Ascending aorta (tissue), 2 donors: ENCODE measurements around the gene MX2. TPM values are rescaled to one million over a fixed set of nuclear protein-coding genes. Genes with fewer than 3 reads are reported as not detected.
A peak's percentile ranks its signal among the peaks of the same experiment; 100 is the strongest.

Source experiments
- DNase-seq, 2 donors: peaks; one replicate each; pipeline ENCODE4 v3.0.0-alpha.2; 2019; ENCODE audit warnings: low spot score in 2 of 2
- H3K27ac ChIP-seq, 2 donors: fragments of 200-600 bp; sonication (generic); one replicate each; pipeline ENCODE4 v1.5.1; 2016 to 2017; ENCODE audit warnings: mild to moderate bottlenecking in 1 of 2
- H3K27me3 ChIP-seq: fragments of 200-600 bp; sonication (generic); one replicate; pipeline ENCODE4 v1.5.1; 2017
- H3K36me3 ChIP-seq, 2 donors: fragments of 200-600 bp; sonication (generic); one replicate each; pipeline ENCODE4 v1.5.1; 2016
- H3K4me1 ChIP-seq, 2 donors: fragments of 200-600 bp; sonication (generic); one replicate each; pipeline ENCODE4 v1.5.1; 2016 to 2017; ENCODE audit warnings: mild to moderate bottlenecking in 1 of 2
- H3K4me3 ChIP-seq, 2 donors: fragments of 200-600 bp; sonication (generic); one replicate each; pipeline ENCODE4 v1.5.1; 2016 to 2017; ENCODE audit warnings: mild to moderate bottlenecking in 1 of 2
- H3K9me3 ChIP-seq, 2 donors: fragments of 200-600 bp; sonication (generic); one replicate each; pipeline ENCODE4 v1.5.1; 2016
- intact Hi-C: fragments of 100-400 bp; cut with DNase I; formaldehyde crosslinking; loops from one replicate; pipeline ENCODE4 v1.15.1; 2023
- total RNA-seq: library from RNA; depleted of rRNA; stranded (reverse); fragments of >200 nt; gene quantifications from one replicate; pipeline ENCODE4 v1.1.0, GENCODE V29; 2016
- TF ChIP-seq, protein P1 (sequence below), 3 experiments: fragments of 200-600 bp in 2 of 3; fragments of 450-650 bp in 1 of 3; sonication (generic) in 2 of 3; IDR thresholded peaks; one replicate each; pipeline ENCODE4 v1.5.1; 2016 to 2019; ENCODE audit warnings: antibody characterized with exemption in 3 of 3, mild to moderate bottlenecking in 1 of 3, moderate library complexity in 1 of 3

Gene MX2
- total RNA-seq, 1 donor from 2014 or later = 9.7 TPM

DNA sequence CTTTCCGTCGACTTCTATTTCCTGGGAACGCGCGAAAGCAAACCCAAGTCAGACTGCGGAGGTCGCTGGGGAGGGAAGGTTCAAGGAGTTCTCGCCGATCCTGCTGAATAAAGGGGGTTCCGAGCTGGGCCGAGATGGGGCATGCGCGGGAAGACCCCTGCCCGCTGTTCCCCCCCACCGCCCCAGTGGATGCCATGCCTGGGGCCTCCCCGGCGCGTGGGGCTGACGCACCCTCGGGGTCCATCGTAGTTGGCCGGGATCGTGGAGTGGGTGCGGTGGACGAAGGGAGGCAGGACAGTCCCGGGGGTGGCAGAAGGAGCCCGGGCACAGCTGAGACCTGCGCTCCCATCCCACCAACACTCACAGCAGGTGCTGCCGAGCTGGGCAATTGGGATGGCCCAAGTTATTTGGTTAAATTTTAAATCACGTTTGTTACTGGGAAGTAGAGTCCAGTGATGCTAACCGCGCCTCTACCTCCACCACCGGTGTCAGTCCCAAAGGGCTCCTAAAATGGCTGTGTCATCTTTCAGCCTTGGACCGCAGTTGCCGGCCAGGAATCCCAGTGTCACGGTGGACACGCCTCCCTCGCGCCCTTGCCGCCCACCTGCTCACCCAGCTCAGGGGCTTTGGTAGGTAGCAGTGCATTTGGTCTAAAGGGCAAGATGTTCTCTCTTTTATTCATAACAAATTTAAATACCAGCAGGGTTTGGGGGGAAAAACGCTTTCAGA, 65.0 kb downstream of the MX2 start:
- TF ChIP-seq, protein P1, sequence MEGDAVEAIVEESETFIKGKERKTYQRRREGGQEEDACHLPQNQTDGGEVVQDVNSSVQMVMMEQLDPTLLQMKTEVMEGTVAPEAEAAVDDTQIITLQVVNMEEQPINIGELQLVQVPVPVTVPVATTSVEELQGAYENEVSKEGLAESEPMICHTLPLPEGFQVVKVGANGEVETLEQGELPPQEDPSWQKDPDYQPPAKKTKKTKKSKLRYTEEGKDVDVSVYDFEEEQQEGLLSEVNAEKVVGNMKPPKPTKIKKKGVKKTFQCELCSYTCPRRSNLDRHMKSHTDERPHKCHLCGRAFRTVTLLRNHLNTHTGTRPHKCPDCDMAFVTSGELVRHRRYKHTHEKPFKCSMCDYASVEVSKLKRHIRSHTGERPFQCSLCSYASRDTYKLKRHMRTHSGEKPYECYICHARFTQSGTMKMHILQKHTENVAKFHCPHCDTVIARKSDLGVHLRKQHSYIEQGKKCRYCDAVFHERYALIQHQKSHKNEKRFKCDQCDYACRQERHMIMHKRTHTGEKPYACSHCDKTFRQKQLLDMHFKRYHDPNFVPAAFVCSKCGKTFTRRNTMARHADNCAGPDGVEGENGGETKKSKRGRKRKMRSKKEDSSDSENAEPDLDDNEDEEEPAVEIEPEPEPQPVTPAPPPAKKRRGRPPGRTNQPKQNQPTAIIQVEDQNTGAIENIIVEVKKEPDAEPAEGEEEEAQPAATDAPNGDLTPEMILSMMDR (IDR thresholded peaks at IDR 0.05) = no peak
- H3K27me3 ChIP-seq = no peaks in the 10 kb centered on the region
- H3K4me3 ChIP-seq = peak overlapping the region; percentile 68 to 72
- peaks cover 0 to 3% of the 10 kb centered on the region in 2 donors for H3K36me3 ChIP-seq
- peaks cover 0 to 7% of the 10 kb centered on the region in 2 donors for H3K4me1 ChIP-seq
- DNase-seq = no peak
- H3K9me3 ChIP-seq = no peaks in the 10 kb centered on the region
- H3K27ac ChIP-seq = peak overlapping the region in 1 of 2 donors; percentile 39
- intact Hi-C loops = loop anchor here (5.0 to 10.0 kb wide), 5 partner anchors 142 to 1068 kb away; partner anchors contain the start of genes BACE2 and RSPH1

DNA sequence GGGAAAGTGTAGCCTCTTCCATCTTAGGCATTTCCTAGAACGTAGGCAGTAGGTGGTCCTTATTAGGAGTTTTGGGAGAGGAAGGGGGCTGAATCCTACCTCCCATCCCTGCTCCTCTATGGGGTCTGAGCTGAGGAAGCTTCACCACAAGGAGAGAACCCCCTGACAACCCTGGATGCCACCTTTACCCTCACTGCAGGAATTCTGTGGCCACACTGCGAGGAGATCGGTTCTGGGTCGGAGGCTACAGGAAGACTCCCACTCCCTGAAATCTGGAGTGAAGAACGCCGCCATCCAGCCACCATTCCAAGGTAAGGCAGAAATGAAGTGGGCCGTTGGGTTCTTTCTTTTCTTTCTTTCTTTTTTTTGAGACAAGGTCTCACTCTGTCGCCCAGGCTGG, 65.7 kb downstream of the MX2 start:
- H3K36me3 ChIP-seq = peaks cover 5 to 10% of the 10 kb centered on the region in 2 donors
- H3K27ac ChIP-seq = no peak overlapping the region
- no peak for DNase-seq
- no peaks in the 10 kb centered on the region for H3K27me3 ChIP-seq
- H3K4me1 ChIP-seq = peaks cover 0 to 7% of the 10 kb centered on the region in 2 donors
- H3K4me3 ChIP-seq = peak overlapping the region in 1 of 2 donors; percentile 72
- intact Hi-C loops = loop anchor here (5.0 to 10.0 kb wide), 5 partner anchors 143 to 1067 kb away; partner anchors contain the start of genes BACE2 and RSPH1
- H3K9me3 ChIP-seq = no peaks in the 10 kb centered on the region
- TF ChIP-seq, protein P1 (IDR thresholded peaks at IDR 0.05) = no peak

DNA sequence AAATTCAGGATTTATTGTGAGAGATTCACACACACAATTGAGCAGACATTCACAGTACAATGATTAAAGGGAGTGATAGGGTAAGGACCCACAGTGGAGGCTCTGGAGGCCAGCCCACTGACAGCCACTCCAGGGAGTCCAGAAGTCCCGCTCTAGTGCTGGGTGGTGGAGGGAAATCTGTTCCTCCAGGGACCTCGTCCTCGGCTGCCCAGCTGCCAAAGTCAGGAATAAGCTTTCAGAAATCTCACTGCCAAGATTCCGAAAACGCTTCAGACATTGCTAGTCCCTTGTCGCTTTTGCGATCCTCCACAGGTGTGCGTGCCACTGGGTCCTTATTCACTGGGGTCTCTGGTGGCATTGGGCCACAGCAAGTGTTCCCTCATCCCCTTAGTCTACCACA, 66.5 kb downstream of the MX2 start:
- TF ChIP-seq, protein P1 (IDR thresholded peaks at IDR 0.05) = no peak
- no peak overlapping the region for H3K4me3 ChIP-seq
- no peaks in the 10 kb centered on the region for H3K27me3 ChIP-seq
- peaks cover 12 to 17% of the 10 kb centered on the region in 2 donors for H3K36me3 ChIP-seq
- intact Hi-C loops = loop anchor here (5.0 to 10.0 kb wide), 5 partner anchors 144 to 1066 kb away; partner anchors contain the start of genes BACE2 and RSPH1
- H3K27ac ChIP-seq = no peak overlapping the region
- peaks cover 0 to 7% of the 10 kb centered on the region in 2 donors for H3K4me1 ChIP-seq
- DNase-seq = no peak
- H3K9me3 ChIP-seq = no peaks in the 10 kb centered on the region

DNA sequence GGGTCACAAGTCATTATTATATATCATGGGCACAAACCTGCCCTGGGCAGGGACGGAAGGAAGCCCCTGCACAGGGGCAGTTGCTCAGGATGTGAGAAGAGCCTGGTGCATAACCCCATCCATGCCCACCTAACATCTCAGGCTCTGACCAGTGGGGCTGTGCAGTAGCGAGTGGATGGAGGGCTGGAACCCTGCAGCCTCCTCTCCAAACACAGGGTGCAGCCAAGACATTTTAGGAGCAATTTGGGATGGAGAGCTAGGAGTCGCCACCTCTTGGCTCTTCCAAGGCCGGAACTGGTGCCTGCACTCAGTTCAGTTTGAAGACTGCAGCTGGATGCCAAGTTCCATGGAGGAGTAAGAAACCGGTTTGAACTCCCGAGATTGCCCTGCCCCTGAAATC, 67.0 kb downstream of the MX2 start:
- no peaks in the 10 kb centered on the region for H3K27me3 ChIP-seq
- intact Hi-C loops = loop anchor here (5.0 to 10.0 kb wide), 5 partner anchors 144 to 1066 kb away; partner anchors contain the start of genes BACE2 and RSPH1
- no peak for DNase-seq
- H3K4me1 ChIP-seq = peaks cover 0 to 7% of the 10 kb centered on the region in 2 donors
- no peak overlapping the region for H3K4me3 ChIP-seq
- TF ChIP-seq, protein P1 (IDR thresholded peaks at IDR 0.05) = no peak
- H3K36me3 ChIP-seq = peaks cover 17 to 22% of the 10 kb centered on the region in 2 donors
- no peak overlapping the region for H3K27ac ChIP-seq
- no peaks in the 10 kb centered on the region for H3K9me3 ChIP-seq

DNA sequence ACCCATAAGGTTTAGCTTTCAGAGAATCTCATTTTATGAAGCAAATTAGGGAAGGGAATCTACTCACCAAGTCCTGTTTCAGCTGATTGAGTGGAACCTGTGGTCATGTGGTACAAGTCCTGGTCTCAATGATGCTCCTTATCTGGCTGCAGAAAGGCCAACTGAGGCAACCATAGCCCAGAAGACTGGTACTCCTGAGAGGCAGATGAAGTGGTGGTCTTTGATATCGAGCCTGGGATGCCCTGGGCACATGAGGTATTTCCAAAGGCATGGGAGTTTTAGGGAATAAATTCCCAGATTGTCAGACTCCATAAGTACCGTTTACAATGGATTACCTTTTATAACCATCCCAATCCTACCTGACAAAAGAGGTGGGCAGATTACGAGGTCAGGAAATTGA, 67.5 kb downstream of the MX2 start:
- no peak overlapping the region for H3K27ac ChIP-seq
- H3K4me3 ChIP-seq = no peak overlapping the region
- TF ChIP-seq, protein P1 (IDR thresholded peaks at IDR 0.05) = no peak
- peaks cover 0 to 7% of the 10 kb centered on the region in 2 donors for H3K4me1 ChIP-seq
- no peaks in the 10 kb centered on the region for H3K9me3 ChIP-seq
- H3K36me3 ChIP-seq = peaks cover 17 to 27% of the 10 kb centered on the region in 2 donors
- intact Hi-C loops = loop anchor here (5.0 to 10.0 kb wide), 5 partner anchors 145 to 1065 kb away; partner anchors contain the start of genes BACE2 and RSPH1
- no peaks in the 10 kb centered on the region for H3K27me3 ChIP-seq
- DNase-seq = no peak
